Heart left ventricle (tissue), 13 donors: ENCODE measurements around the gene HOXA2.

ENCODE experiments used
- CTCF ChIP-seq, 12 donors: fragments of 200-600 bp; sonication (generic) in 4 of 12; IDR thresholded peaks; one replicate each; pipeline versions ENCODE4 v1.5.0 to v1.8.0; 2018 to 2022; ENCODE audit warnings: antibody characterized with exemption in 12 of 12, mild to moderate bottlenecking in 5 of 12
- POLR2A ChIP-seq, 2 donors: fragments of 450-650 bp; IDR thresholded peaks; one replicate each; pipeline ENCODE4 v1.6.1; 2017; ENCODE audit warnings: antibody characterized with exemption in 2 of 2, mild to moderate bottlenecking in 2 of 2, moderate library complexity in 2 of 2
- donor health status: ischemic (EF 13 %, LVEDD 7.1; RV severe dilation, severe dysfunction).
- donor health status: DM: no; HTN: yes; CAD: no.
- donor health status: DM: no; HTN: no; CAD: no.
- donor health status: ischemic (EF 25% LVEDD 6.9; RV normal size, moderate dysfunction).
- donor health status: ischemic (EF 25% LVEDD 5.7; RV mildly dilated, moderate dysfunction).
- donor health status: ischemic (EF 35%, LVEDD 5.7; RV mildly dilated, moderate dysfunction).
- donor health status: nonischemic (EF 11% LVEDD 7.7; RV severe dilation, severe dysfunction).
- donor health status: DM: yes; HTN: yes; CAD: no.
- donor health status: PGD.
- donor health status: ischemic (EF 29% LVEDD 5.4; RV normal size, mild dysfunction).
- donor health status: nonischemic (EF 23%, LVEDD 6.1; RV moderate dilation, normal function).

GRCh38 chr7:27103489-27104226 lies 1.2 kb upstream of the HOXA2 start:
- TF ChIP-seq CTCF (IDR thresholded peaks at IDR 0.05) (no peak), POLR2A (IDR thresholded peaks at IDR 0.05) (no peak)
